ENCODE measurements around the gene DESI2. TPM values are rescaled to one million over a fixed set of nuclear protein-coding genes. Genes with fewer than 3 reads are reported as not detected.
A peak's percentile ranks its signal among the peaks of the same experiment; 100 is the strongest.

The DESI2 gene
- polyA plus RNA-seq (ENCODE audit: insufficient read length in 4 of 4): 10 to 100 TPM; 45.3 to 54.4 (median 51.8) TPM

GRCh38 chr1:244652623-244653438, at the start of gene DESI2:
DESI2 (plus strand) TSS chr1:244653126; CDS start chr1:244653314, 188 bp downstream.
- peak; percentile 92 to 98 (median 97) for DNase-seq (ENCODE audit: low read depth in 4 of 4, low spot score in 3 of 4)

GRCh38 chr1:244603498-244603897, 49.4 kb upstream of the DESI2 start:
- DNase-seq (ENCODE audit: low read depth in 4 of 4, low spot score in 3 of 4): peak in 3 of 4 donors; percentile 3 to 14 (median 7)

- no peak for DNase-seq (ENCODE audit: low read depth in 4 of 4, low spot score in 3 of 4)
These were observed 47.0 kb upstream of the DESI2 start for GRCh38 chr1:244605835-244606370.

- DNase-seq (ENCODE audit: low read depth in 4 of 4, low spot score in 3 of 4): no peak
These were observed 38.7 kb upstream of the DESI2 start for GRCh38 chr1:244614113-244614836.

- no peak for DNase-seq (ENCODE audit: low read depth in 4 of 4, low spot score in 3 of 4)
These were observed 38.0 kb upstream of the DESI2 start for GRCh38 chr1:244614879-244615278.

GRCh38 chr1:244615301-244615700, 37.6 kb upstream of the DESI2 start:
- DNase-seq (ENCODE audit: low read depth in 4 of 4, low spot score in 3 of 4): no peak

GRCh38 chr1:244626709-244627108, 26.2 kb upstream of the DESI2 start:
- no peak for DNase-seq (ENCODE audit: low read depth in 4 of 4, low spot score in 3 of 4)

GRCh38 chr1:244628789-244629188, 24.1 kb upstream of the DESI2 start:
- no peak for DNase-seq (ENCODE audit: low read depth in 4 of 4, low spot score in 3 of 4)

- no peak for DNase-seq (ENCODE audit: low read depth in 4 of 4, low spot score in 3 of 4)
These were observed 19.8 kb upstream of the DESI2 start for GRCh38 chr1:244633140-244633539.

GRCh38 chr1:244634546-244634945, 18.4 kb upstream of the DESI2 start:
- DNase-seq (ENCODE audit: low read depth in 4 of 4, low spot score in 3 of 4): no peak

GRCh38 chr1:244636488-244637259, 16.3 kb upstream of the DESI2 start:
- DNase-seq (ENCODE audit: low read depth in 4 of 4, low spot score in 3 of 4): no peak

GRCh38 chr1:244639561-244639960, 13.4 kb upstream of the DESI2 start:
- no peak for DNase-seq (ENCODE audit: low read depth in 4 of 4, low spot score in 3 of 4)

- DNase-seq (ENCODE audit: low read depth in 4 of 4, low spot score in 3 of 4): no peak
These were observed 12.0 kb upstream of the DESI2 start for GRCh38 chr1:244640917-244641316.

GRCh38 chr1:244642526-244642925, 10.4 kb upstream of the DESI2 start:
- DNase-seq (ENCODE audit: low read depth in 4 of 4, low spot score in 3 of 4): no peak

- no peak for DNase-seq (ENCODE audit: low read depth in 4 of 4, low spot score in 3 of 4)
These were observed 9.9 kb upstream of the DESI2 start for GRCh38 chr1:244642988-244643387.

- no peak for DNase-seq (ENCODE audit: low read depth in 4 of 4, low spot score in 3 of 4)
These were observed 7.5 kb upstream of the DESI2 start for GRCh38 chr1:244645414-244645813.

GRCh38 chr1:244645890-244646289, 7.0 kb upstream of the DESI2 start:
- no peak for DNase-seq (ENCODE audit: low read depth in 4 of 4, low spot score in 3 of 4)

- no peak for DNase-seq (ENCODE audit: low read depth in 4 of 4, low spot score in 3 of 4)
These were observed 5.1 kb upstream of the DESI2 start for GRCh38 chr1:244647819-244648218.

GRCh38 chr1:244651956-244652622, 837 bp upstream of the DESI2 start:
- DNase-seq (ENCODE audit: low read depth in 4 of 4, low spot score in 3 of 4): peak in 1 of 4 donors; percentile 13

- DNase-seq (ENCODE audit: low read depth in 4 of 4, low spot score in 3 of 4): peak in 2 of 4 donors; percentile 23 to 25
These were observed 647 bp downstream of the DESI2 start for GRCh38 chr1:244653439-244654107.
